Progenitor cell of endocrine pancreas (in vitro differentiated cells): ENCODE results near the gene ARHGAP23. TPM values are rescaled to one million over a fixed set of nuclear protein-coding genes. Genes with fewer than 3 reads are reported as not detected.

Source experiments
- DNase-seq: peaks from one replicate; pipeline ENCODE4 v3.0.0; 2021; ENCODE audit warnings: low spot score; ENCODE audit not compliant: unreplicated experiment
- H3K27ac Mint-ChIP-seq: 2 replicates; pipeline ENCODE4 v1.8.0; 2021; ENCODE audit warnings: mild to moderate bottlenecking, moderate library complexity, mixed read lengths
- H3K27me3 Mint-ChIP-seq: 2 replicates; pipeline ENCODE4 v1.8.0; 2021; ENCODE audit warnings: mixed read lengths
- H3K36me3 Mint-ChIP-seq: 2 replicates; pipeline ENCODE4 v1.8.0; 2022; ENCODE audit warnings: mixed read lengths; ENCODE audit not compliant: insufficient read depth
- H3K4me1 Mint-ChIP-seq: 2 replicates; pipeline ENCODE4 v1.8.0; 2021; ENCODE audit warnings: low read depth, mixed read lengths
- H3K4me3 Mint-ChIP-seq: 2 replicates; pipeline ENCODE4 v1.8.0; 2021; ENCODE audit warnings: low read depth, mild to moderate bottlenecking, moderate library complexity, mixed read lengths
- H3K9me3 Mint-ChIP-seq: 2 replicates; pipeline ENCODE4 v1.8.0; 2021; ENCODE audit warnings: low read depth, mixed read lengths
- CTCF ChIP-seq: fragments of 200-600 bp; sonication (generic); IDR thresholded peaks from one replicate; pipeline ENCODE4 v1.5.0; 2021; ENCODE audit warnings: antibody characterized with exemption, mild to moderate bottlenecking; ENCODE audit not compliant: unreplicated experiment
- total RNA-seq: library from RNA; stranded (reverse); gene quantifications from 2 replicates; pipeline ENCODE4 v1.2.1, GENCODE V29; 2021

The ARHGAP23 gene
- total RNA-seq, 1 donor from 2014 or later, result 2.9 TPM

DNA sequence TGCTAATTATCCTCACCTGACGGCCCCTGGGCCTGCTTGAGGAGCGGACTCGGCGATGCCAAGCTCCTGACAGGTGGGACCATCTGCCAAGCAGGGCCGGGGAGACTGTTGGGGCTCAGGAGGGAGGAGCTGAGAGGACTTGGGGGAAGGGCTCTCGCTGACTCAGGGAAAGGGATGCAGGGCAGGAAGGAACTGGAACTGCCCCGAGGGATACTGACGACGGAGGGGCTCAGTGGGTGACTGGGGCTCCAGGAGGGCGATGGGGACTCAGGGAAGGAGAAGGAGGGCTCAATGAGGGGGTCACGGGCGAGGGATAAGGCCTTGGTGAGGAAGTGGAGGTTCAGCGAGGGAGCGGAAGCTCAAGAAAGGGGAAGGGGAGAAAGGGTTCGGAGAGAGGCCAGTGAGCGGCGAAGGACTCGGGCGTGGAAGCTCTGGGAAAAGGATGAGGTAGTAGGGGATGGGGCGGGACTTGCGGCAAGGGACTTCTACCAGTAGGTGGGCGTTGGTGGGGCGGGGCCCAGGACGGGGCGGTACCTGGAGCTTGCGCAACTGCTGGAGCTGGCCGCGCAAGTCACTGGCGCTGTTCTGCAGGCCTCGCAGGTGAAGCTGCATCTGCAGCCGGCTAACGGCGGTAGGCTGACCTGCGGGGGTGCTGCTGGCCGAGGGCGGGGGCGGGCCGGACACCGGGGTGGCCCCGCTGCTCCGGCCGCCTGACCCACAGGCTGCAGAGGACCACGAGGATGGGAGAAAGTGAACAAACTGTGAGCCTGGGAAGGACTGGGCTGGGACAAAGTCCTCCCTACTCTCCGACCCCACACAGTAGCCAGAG, 131.0 kb downstream of the ARHGAP23 start:
- H3K4me1 Mint-ChIP-seq, result peaks cover 10% of the 10 kb centered on the region
- peak overlapping the region; percentile 71 for H3K4me3 Mint-ChIP-seq
- H3K27me3 Mint-ChIP-seq, result peaks cover 63% of the 10 kb centered on the region
- peak; percentile 41 for TF ChIP-seq CTCF
- peaks cover 1% of the 10 kb centered on the region for H3K36me3 Mint-ChIP-seq
- DNase-seq, result peak; percentile 80
- no peaks in the 10 kb centered on the region for H3K9me3 Mint-ChIP-seq
- no peak overlapping the region for H3K27ac Mint-ChIP-seq

- DNase-seq, result no peak
- Mint-ChIP-seq H3K36me3 (peaks cover 1% of the 10 kb centered on the region), H3K27ac (no peak overlapping the region), H3K27me3 (peaks cover 67% of the 10 kb centered on the region), H3K9me3 (no peaks in the 10 kb centered on the region), H3K4me1 (peaks cover 12% of the 10 kb centered on the region), H3K4me3 (no peak overlapping the region)
- no peak for TF ChIP-seq CTCF
These were observed 131.6 kb downstream of the ARHGAP23 start for GRCh38 chr17:38559880-38560230.

- Mint-ChIP-seq H3K36me3 (peaks cover 1% of the 10 kb centered on the region), H3K27me3 (peaks cover 69% of the 10 kb centered on the region), H3K9me3 (no peaks in the 10 kb centered on the region), H3K4me1 (peaks cover 12% of the 10 kb centered on the region), H3K4me3 (no peak overlapping the region), H3K27ac (no peak overlapping the region)
- no peak for DNase-seq
- no peak for TF ChIP-seq CTCF
These were observed 132.4 kb downstream of the ARHGAP23 start for GRCh38 chr17:38560503-38561318.

DNA sequence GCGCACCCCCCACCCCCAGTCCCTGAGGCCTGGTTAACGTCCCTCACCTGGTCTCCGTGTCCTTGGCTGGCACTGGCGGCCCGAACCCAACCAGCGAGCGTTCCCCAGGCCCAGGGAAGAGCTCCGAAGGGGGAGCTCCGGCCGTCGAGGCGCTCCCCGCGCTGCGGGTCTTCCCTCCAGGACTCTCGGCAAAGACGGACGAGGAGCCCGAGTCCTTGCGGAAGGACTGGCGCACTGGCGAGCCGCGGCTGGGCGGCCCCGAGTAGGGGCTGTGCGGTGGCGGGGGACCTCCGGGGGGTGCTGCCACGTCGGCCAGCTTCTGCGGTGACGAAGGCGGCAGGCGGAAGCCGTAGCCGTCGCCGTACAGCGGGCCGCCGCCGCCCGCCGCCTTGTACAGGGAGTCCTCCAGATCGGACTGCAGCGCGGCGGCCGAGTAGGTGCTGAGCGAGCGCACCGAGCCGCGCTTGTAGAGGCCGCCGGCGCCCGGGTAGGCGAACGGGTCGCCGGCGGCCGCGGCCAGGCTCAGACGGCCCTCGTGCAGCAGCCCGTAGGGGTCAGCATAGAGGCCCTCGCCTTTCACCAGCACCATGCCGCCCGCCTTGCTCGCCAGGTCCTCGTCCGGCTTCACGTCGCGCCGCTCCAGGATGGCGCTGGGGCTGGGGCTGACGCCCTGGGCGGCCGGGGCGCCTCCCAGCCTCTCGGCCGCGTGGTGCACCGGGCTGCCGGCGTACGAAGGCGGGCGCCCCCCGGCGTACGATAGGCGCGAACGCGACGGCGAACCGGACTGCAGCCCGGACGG, 133.4 kb downstream of the ARHGAP23 start:
- no peak overlapping the region for H3K27ac Mint-ChIP-seq
- H3K27me3 Mint-ChIP-seq, result peaks cover 72% of the 10 kb centered on the region
- H3K9me3 Mint-ChIP-seq, result no peaks in the 10 kb centered on the region
- peaks cover 1% of the 10 kb centered on the region for H3K36me3 Mint-ChIP-seq
- no peak overlapping the region for H3K4me3 Mint-ChIP-seq
- no peak for DNase-seq
- peaks cover 12% of the 10 kb centered on the region for H3K4me1 Mint-ChIP-seq
- TF ChIP-seq CTCF, result peak; percentile 39

Other genes with a start within 250 kb of the ARHGAP23 start
- not detected in 2 replicates for gene TBC1D3, start 235.9 kb upstream of the ARHGAP23 start, total RNA-seq
- gene MRPL45, start 131.3 kb upstream of the ARHGAP23 start, total RNA-seq, result 41.8 and 46.3 TPM in 2 replicates
- gene GPR179, start 84.5 kb upstream of the ARHGAP23 start, total RNA-seq, result 0.27 and 0.41 TPM in 2 replicates
- gene SOCS7, start 76.6 kb upstream of the ARHGAP23 start, total RNA-seq, result 31.3 and 31.6 TPM in 2 replicates
- gene SRCIN1, start 177.5 kb downstream of the ARHGAP23 start, total RNA-seq, result 13.8 and 16.7 TPM in 2 replicates
- 8.2 and 10.0 TPM in 2 replicates for gene EPOP, start 246.5 kb downstream of the ARHGAP23 start, total RNA-seq